Stimulated activated CD8-positive, alpha-beta memory T cell treated with anti-CD3 and anti-CD28 coated beads, Interleukin-7, amount 100 ng/mL, for 24 hours (primary cell): ENCODE data around the gene EFNA2.
"Not testable (repeated sequence)": the region's sequence is repeated elsewhere in the genome, so short reads cannot be mapped to it uniquely, and the experiment has no call there.

Experiments
- DNase-seq: peaks from one replicate; pipeline ENCODE4 v3.0.0-alpha.2; 2020; ENCODE audit warnings: low read depth

Gene EFNA2

DNA sequence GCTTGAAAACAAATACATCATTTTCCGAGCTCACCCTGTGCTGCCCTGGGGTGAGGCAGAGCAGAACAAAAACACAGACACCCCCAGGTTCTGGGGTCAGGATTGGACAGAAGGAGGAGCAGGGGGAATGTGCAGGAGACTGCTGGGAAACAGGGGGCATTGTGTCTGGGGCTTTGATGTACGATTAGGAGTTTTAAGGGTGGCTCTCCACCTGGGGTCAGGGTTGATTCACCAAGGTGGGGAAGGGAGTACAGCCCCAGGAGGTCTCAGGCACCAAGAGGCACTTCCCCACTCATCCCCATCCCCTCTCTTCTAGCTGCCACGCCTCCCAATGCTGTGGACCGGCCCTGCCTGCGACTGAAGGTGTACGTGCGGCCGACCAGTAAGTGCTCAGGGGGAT lies 12.6 kb downstream of the EFNA2 start:
- no peak for DNase-seq

DNA sequence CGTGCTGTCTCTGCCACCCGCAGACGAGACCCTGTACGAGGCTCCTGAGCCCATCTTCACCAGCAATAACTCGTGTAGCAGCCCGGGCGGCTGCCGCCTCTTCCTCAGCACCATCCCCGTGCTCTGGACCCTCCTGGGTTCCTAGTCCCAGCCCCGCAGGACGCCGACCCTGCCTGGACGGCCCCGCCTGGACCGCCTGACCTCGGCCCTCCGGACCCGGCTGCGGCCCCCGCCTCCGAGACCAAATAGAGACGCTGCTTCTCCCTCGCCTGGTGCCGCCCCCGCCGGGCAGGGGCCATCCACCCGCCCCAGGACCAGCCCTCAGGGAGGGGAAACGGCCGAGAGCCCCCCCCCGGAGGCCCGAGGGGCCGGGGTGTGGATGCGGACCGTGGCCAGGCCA lies 14.1 kb downstream of the EFNA2 start:
- DNase-seq: no peak

DNA sequence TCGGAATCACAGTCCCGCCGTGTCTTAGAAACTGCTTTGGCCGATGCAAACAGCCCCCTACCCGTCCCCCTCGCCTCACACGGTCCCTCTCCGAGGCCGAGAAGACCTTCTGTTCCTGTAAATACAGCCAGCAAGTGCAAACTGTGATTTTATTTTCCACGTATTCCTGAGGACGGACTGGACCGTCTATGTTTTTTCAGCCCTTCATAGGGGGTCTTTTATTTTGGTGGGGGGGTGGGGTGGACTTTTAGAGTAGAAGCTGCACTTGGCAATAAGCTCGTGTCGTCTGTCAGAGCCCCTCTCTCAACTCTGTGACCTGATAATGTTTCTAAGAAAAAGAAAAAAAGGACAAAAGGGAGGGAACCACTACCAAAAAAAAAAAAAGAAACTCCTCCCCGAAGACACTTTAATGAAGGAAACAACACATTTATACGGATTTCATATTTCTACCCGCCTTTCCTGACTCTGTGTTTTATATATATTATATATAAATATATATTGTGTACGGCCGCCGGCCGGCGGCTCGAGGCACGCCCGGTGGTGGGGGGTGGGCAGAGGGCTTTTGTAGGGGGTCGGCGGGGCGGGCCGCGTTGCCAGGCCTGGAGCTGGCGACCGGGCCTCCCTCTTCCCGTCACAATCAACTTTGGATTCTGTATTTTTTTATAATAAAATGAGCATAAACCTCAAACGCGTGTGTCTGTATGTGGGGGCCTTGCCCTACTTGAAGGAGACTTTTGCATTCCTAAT lies 15.2 kb downstream of the EFNA2 start:
- no peak for DNase-seq

DNA sequence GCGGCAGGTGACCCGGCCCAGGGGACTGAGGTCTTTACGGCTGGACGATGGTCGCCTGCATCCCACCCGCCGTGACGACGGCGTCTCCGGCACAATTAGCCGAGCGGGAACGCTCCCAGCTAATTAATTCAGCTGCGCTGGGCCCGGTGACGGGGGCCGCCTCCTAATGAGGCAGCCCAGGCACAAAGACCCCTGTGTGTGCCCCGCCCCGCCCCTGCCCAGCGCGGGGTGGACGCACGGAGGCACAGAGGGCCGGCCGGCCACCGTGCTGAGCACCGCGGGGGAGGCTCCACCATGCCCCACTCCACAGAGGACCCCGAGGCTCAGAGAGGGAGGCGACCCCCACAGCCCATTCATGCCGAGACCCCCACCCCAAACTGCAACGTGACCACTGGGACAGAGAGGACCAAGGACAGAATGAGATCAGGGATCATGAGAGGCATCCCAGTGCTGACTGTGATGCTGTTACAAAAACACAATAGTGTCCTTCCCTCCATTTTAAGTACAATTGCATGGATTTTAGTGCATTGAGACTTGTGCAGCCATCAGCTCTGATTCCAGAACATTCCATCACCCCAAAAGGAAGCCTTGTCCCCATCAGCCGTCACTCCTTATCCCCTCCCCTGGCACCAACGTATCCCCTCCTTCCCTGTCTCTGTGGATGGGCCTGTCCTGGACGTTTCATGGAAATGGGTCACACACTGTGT lies 17.0 kb downstream of the EFNA2 start:
- no peak for DNase-seq

DNA sequence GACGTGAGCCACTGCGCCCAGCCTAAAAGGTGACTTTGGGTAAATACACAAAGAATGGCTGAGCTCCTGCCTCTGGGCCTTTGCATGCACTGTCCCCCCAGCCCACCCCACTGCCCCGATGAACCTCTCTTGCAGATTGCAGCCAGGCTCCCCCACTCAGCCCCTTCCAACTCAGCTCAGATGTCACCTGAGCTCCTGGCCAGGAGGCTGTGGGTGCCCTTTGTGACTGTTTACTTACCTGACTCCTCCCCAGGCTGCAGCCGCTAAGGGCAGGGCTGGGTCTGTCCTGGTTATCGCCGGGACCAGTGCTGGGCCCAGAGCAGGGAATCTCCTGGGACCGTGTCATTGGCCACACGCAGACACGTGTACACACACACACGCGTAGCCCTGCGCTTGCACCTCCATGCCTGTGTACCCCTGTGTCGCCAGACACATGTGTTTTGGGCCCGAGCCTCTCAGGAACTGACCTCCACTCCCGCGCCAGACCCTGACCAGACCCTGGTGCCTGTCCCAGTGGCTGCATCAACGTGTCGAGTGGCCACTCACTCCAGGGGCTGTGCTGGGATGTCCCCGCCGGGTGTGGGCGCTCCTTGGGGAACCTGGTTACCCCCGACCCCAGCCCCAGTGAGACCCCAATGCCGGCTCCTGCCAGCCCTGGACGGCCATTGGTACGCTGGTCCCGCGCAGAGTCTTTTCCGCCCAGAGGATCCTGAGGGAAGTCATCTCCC lies 18.7 kb downstream of the EFNA2 start:
- no peak for DNase-seq

DNA sequence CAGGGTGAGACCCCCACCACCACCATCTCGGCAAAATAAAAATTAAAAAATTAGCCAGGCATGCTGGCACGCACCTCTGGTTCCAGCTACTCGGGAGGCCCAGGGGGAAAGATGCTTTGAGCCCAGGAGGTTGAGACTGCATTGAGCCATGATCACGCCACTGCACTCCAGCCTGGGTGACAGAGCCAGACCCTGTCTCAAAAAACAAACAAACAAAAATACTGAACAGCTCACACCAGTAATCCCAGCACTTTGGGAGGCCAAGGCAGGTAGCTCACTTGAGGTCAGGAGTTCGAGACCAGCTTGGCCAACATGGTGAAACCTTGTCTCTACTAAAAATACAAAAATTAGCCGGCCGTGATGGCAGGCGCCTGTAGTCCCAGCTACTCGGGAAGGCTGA lies 19.7 kb downstream of the EFNA2 start:
- not testable (repeated sequence) for DNase-seq

DNA sequence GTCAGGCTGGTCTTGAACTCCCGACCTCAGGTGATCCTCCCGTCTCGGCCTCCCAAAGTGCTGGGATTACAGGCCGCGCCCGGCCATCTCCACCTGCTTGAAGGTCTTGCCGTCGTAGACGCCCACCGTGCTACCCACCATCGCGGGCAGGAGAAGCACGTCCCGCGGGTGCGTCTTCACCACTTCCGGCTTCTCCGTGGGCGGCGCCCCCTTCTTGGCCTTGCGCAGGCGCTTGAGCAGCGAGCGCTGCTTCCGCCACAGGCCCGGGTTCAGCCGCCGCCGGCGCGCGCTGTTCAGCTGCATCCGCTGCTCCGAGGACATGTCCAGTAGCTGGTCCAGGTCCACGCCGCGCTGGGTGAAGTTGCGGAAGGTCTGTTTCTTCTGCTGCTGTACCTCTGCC lies 21.6 kb downstream of the EFNA2 start:
- DNase-seq: no peak

DNA sequence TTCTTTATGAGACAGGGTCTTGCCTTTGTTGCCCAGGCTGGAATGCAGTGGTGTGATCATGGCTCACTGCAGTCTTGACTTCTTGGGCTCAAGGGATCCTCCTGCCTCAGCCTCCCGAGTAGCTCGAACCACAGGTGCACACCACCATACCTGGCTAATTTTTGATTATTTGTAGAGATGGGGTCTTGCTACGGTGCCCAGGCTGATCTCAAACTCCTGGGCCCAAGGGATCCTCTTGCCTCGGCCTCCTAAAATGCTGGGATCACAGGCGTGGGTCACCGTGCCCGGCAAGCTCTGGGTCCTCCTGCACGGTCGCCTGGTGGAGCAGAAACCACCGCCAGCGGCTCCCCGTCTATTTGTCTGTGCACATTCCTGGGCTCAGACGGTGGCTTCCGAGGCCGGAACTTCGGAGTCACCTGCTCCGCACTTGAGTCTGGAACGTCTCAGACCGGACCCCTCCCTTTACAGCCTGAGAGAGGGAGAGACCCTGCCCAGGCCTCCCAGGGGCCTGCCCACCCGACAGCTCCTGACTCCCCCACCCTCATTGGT lies 22.2 kb downstream of the EFNA2 start:
- no peak for DNase-seq

DNA sequence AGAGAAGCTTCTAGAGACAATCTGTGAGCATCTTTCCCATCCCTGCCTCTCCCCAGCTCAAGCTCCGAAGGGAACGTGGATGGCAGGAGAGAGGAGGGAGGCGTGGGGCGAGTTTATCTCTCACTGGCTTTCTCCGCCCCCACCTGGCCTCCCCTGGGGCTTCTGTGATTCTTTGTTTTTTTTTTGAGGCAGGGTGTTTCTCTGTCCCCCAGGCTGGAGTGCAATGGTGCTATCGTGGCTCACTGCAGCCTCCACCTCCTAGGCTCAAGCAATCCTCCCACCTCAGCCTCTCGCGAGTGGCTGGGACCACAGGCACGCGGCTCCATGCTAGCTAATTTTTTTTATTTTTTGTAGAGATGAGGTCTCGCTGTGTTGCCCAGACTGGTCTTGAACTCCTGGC lies 23.0 kb downstream of the EFNA2 start:
- DNase-seq: no peak

DNA sequence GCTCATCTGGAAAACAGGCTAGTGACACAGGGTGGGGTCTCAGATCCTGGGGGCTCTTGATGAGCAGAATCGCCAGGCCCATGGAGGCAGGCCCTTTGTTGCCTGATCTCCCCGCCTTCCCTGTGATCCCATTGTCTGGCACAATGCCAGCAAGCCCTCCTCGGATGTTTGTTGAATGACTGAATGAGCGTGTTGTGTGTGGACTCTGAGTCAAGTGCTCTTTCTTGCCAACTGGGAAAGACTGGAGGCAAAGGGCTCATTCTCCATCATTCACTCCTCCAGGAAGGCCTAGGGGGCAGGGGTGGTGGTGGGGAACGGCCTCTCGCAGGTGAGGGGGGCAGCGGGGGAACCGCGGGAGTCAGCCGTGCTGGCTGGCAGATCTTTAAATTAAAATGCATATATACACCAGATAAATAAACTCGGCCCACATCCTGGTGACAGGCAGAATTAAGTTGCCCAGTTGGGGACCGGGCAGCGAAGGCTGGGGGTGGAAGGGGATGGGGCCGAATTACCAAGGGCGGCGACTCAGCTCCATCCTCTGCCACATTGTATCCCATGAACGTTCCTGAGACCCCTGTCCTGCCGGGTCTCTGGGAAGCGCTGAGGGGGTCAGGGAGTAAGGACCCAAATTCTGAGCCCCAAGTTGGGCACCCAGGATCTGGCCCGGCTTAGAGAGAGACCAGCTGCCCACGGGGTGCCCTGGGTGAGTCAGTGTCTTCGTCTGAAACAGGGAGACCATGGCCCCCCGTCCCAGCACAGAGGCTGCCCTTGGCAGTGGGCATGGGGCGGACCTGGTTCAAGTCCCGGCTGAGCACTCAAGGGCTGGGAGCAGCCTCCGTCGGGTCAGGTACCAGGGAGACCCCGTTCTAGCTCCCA lies 24.5 kb downstream of the EFNA2 start:
- no peak for DNase-seq

DNA sequence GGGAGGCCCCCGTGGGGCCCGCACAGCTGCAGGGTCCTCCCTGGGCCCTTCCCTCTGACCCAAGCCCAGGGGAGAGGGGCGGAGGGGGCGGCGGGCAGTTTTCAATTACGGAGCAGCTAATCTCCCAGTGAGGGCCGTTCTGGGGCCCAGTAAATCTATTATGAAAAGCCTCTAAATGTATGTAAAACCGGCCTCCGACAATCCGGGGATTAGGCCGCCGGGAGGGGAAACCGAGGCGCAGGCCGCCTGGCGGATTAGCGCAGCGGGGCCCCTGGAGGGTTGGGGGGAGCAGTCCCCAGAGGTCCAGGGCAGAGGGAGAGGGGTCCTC lies 25.1 kb downstream of the EFNA2 start:
- no peak for DNase-seq

DNA sequence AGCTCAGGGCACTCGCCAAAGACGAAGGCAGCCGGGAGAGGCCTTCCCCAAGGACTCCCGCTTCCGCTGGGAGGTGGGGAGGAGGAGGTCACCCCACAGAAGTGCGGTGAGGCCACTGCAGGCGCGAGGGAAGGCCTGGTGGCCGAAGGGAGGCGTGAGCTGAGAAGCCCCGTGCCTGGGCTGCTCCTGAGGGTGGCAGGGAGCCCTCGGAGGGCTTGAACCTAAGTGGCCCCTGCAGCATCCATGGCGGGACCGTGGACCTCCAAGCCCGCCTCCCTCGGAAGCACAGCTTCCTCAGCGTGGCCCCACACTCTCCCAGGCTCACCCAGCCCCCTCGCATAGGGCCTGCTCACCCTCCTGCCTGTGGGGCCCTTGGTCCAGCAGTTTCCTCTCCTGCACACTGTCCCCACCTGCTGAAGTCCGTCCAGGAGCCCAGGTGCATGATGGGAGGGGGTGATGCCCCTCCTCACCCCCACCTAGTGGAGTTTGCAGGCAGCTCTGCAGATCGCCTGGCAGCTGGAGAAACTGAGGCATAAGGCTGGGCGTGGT lies 25.9 kb downstream of the EFNA2 start:
- DNase-seq: no peak

DNA sequence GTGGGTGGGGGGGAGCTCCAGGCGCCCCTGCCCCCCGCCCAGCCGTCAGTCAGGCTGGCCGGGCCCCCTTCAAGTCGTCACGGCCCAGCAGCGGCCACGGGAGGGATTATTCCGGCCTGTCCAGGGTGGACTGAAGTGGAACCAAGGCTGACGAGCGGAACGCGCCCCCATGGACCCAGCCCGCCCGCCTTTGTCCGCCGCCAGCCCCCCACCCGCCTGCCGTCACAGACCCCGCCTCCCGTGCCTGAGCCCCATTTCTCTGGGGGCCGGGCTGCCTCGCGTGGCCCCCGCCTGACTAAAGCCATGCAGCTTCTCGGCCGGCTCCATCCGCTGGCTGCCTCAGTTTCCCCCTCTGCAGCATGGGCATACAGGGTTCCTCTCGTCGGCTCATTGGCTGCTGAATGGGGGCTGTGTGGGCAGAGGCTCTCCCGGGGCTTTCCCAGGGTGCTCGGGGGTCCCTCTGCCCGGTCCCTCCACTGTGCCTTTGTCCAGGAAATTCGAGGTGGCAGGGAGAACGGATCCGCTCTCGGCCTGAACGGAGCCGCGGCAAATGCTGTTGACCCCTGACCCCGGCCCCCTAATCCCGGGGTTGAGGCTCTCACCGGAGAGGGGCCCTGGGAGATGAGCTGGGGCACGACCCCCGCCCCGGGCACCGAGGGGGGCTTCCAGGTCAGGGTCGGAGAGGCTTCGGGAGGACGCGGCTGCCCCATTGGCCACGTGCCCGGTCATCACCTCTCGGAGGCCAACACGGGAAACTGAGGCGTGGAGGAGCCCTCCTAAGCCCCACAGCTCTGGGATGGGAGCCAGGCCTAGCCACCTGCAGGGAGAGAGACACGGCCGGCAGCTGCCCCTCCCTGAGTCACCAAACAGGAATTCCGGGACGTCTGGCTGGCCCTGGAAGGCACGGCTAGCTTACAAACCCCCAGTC lies 27.4 kb downstream of the EFNA2 start:
- no peak for DNase-seq

DNA sequence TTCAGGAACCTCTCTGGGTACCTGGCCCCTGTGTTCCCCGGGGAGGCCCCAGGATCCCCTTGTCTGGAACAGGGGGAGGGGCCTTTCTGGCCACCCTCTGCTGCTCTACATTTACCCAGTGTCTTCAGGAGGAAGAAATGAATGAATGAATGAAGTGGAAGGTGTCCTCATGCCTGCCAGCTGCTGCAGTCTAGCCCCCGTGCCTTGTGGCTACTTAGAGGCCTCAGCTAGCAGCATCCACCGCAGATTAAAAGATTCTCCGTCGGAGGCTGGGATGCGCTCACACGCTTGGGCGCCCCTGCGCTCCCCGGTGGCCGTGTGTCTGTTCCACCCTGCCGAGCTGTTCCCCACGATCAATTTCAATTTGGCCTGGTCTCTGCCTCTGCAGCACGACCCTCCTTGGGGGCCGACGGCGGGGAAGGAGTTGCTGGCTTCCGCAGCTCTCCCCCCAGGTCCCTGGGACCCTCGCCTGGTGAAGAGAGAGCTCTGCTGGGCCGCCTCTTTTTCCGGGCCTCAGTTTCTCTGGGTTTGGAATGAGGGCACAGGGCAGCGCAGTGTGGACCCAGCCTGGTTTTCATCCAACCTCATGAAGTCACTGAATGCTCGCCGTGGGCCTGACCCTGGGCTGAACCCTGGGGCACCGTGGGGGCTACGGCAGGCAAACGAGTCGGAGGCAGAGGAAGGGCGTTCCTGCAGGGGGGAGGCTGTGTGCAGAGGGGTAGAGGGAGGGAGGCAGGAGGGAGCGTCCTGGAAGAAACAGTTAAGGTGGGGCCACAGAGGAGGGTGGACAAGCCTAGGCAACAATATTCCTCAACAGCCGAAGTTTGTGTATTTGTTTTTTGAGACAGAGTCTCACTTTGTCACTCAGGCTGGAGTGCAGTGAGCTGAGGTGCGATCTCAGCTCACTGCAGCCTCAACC lies 28.3 kb downstream of the EFNA2 start:
- no peak for DNase-seq

DNA sequence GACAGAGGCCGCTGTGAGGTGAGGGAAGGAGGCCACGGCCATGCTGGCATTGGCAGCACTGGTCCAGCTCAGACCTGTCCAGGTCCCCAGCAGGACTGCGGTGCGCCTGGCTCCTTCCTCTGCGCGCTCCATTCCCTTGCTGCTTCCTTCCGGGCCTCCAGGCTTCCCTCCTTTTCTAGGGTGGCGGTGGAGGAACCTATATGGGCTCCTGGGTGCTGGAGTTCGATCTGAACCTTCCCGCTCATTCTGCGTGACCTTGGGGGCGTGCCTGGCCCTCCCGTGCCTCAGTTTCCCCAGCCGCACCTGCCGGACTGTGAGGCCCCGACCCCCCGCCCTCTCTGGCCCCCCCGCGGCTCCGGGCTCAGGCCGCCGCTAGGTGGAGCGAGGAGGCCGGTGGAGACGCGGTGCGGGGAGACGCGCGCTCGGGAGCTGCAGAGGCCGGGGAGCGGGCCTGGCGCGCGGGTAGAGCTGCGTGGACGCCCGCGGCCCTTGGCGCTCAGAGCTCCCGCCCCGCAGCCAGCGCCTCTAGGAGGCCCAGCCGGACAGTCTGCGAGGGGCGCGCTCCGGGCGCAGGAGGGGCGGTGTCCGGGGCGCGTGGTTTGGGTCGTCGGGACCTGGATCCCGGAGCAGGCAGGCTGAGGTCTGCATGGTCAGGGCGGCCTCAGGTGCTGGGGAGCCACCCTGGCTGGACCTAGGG lies 29.9 kb downstream of the EFNA2 start:
- DNase-seq: no peak

DNA sequence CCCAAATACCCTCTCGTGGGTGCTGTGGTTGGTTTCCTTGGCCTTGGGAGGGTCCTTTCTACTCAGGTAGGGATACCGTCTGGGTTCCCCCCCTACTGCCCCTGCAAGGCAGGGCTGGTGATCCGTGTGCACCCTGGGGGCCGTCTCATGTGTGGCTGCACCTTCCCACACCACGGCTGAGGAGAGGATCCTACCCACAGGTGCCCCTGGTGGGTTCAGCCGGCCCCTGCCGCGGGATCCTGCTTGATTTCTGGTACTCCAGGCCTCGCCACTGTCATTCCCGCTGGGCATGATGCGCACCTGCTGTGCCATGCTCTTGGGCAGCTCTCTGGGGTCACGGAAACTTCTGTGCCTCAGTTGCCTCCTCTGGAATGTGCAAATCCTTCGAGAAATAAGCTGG lies 30.8 kb downstream of the EFNA2 start:
- DNase-seq: no peak

DNA sequence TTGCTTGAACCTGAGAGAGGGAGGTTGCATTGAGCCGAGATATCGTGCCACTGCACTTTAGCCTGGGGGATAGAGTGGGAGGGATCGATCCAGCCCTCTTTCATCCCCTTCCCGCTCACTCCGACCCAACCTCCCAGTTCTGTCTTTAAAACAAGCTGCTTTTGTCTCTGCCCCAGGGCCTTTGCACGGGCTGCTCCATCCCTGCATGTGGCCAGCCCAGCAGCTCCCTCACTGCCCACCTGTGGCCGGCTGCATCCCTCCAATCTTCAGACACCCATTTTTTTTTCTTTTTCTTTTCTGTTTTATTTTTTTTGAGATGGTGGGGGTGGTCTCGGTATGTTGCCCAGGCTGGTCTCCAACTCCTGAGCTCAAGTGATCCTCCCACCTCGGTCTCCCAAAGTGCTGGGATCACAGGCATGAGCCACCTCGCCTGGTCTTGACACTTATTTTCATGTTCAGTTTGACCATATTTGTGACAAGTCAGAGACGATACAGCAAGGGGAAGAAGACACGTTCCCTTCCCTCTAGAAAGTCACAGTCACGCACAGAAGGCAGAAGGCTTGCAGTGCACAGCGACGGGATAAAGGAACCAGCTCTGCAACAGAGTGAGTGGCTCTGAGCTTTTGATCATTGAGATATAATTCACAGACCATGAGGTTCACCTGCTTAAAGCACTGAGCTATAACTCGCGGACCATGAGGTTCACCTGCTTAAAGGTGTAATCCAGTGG lies 31.8 kb downstream of the EFNA2 start:
- DNase-seq: no peak
